Activated CD4-positive, CD25-positive, alpha-beta regulatory T cell (primary cell): ENCODE results near the gene PRSS21.

Source experiments
- DNase-seq, 4 experiments: peaks; one replicate each; lab custom pipeline; 2025; lab: John Stamatoyannopoulos, UW

Gene PRSS21

DNA sequence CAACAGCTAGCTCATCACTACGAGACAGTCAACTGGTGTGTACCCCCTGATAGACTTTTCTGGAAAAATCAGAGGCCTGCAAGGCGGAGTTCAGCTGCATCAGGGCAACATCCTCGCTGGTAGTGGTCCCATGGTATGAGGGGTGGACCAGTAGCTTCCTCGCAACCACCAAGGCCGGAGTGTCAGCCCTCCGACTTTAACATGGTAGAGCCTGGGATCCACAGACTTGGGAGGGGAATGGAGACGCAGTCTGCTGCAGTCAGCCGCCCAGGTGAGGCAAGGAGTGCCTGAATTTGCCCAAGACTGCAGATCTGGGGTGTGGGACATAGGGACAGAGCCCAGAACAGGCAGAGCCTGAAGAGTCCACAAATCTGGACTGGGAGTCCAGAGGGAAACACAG lies 26.5 kb downstream of the PRSS21 start:
- DNase-seq = no peak

DNA sequence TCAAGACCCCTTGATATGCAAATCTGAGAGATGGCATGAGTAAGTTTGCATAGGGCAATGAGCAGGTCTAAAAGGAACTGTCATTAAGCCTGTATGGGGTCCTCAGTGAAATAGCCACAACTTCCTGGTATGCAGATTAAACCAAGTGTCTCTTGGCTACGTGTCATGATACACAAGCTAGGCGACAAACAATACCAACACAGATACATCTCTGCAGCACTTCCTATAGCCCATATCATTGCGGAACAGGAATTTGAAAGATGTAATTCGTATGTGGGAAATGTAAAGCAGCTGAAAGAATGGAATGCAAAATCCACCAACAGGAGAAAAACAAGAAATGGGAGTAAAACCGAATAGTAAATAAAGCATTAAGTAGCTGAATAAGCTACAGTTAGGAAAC lies 28.1 kb downstream of the PRSS21 start:
- no peak for DNase-seq

DNA sequence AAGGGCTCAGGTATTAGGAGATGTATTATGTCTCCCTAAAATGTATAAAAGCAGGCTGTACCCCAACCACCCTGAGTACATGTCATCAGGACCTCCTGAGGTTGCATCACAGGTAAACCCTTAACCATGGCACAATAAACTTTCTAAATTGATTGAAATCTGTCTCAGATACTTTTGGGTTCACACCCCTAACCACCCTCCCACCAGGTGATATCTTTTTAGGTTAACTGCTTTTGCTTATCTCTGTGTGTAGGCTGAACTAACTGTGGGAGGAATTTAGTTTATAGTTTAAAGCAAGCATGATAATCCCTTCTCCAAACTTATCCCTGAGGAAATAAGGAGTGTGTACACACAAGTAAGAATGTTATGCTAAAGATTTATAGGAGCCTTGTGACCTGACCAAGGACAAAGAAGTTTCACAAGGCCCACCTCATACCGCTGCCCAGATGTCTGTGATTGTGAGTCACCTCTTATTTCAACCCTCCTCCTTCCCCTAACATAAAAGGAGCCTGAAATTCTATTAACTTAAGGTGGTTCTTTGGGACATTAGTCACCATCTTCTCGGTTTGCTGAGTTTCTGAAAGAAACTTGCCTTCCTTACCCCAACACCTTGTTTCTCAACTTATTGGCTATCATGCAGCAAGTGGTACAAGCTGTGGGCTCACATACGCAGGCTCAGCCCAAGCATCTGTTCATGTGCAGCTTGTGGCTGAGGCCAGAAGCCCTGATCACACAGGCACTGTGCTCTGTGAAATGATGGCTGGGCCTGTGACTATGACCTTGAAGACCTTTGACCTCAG lies 29.7 kb downstream of the PRSS21 start:
- DNase-seq = no peak

DNA sequence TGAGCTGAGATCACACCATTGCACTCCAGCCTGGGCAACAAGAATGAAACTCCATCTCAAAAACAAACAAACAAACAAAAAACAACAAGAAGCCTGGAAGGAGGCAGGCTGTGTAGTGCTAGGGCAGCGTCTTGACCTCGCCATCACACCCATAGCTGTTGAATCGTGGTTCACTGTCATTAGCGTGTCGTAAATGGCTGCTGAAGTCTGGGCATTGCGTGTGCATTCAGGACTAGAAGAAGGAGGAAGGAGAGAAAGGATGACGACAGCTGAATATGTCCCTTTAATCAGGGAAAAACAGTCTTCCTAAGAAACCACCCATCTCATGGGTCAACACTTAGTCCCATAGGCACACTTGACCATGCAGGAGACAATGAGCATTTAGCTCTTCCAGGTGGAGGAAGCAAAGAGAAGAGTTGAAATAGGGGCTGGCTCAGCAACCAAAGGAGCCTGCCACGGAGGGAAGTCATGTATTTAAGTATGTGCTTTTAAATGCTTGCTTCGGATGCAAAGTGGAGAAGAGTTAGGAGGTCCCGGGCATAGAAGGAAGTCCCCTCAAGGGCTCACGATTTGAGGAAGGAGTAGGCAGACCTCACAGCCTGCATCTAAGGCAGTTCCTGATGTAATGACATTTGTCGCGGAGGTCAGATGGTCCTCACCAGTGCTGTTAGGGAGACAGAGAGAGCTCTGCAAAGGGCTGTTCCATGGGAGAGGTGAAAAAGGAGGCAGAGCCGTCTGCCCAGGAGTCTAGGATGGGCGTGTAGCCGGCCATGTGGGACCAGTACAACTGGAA lies 32.1 kb downstream of the PRSS21 start:
- no peak for DNase-seq

DNA sequence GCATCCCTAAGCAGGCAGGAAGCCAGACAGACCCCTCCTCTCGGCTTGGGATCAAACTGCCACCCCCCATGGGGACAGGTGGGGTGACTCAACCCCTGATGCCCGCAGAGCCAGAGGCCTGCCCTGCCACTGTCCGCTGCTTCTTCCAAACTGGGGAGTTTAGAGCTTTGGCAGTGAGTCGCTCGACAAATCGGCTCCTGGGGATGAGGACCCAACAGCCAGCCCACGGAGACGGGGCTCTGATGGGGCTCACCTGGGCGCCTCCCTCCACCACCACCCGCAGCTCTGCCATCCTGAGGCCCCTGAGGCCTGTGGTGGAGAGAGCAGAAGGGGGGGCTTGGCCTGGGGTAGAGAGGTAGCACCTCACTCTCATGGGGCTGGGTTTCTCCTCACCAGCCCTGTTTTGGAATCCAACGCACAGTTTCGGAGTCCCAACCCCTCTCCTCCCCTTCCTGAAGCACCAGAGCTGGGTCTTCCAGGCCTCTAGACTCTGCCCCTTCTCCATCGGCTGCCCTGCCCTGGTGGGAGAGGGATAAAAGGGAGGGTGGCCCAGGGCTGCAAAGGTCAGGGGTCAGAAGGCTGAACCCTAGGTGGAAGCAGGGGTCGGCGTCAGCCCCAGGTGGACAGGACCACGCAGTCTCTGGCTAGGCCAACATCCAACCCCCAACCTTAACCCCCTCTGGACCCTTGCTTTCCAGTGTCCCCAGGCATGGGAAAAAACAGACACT lies 35.1 kb downstream of the PRSS21 start:
- no peak for DNase-seq

DNA sequence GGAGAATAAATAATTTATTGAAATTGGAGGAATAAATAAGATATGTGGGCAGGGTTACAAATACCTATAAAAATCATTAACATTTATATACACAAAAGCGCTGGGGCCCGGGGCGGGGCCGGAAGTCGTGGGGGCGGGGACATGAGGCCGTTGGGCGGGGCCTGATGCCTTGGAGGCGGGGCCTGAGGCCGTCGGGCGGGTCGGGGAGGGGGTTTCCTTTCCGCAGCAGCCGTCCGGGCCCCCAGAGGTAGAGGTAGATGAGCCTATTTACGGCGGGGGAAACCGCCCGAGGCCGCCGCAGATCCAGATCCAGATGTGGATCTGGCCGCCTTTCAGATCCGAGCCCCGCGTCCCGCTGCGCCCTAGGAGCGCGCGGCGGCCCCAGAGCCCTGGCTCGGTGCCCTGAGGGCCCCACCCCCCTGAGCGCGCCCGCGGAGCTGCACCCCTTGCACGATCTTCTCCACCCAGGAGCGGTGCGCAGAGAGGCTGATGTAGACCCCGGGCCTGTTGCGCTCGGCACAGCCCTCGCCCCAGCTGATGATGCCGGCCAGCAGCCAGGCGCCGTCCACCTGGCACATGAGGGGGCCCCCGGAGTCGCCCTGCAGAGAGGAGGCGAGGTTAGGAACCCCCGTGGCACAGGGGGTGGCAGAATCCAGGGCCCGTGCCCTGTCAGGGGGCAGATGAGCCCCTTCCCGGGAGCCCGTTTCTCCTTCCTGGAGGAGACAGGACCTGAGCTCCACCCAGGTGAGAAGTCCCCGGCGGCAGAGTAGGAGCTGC lies 35.9 kb downstream of the PRSS21 start:
- no peak for DNase-seq

DNA sequence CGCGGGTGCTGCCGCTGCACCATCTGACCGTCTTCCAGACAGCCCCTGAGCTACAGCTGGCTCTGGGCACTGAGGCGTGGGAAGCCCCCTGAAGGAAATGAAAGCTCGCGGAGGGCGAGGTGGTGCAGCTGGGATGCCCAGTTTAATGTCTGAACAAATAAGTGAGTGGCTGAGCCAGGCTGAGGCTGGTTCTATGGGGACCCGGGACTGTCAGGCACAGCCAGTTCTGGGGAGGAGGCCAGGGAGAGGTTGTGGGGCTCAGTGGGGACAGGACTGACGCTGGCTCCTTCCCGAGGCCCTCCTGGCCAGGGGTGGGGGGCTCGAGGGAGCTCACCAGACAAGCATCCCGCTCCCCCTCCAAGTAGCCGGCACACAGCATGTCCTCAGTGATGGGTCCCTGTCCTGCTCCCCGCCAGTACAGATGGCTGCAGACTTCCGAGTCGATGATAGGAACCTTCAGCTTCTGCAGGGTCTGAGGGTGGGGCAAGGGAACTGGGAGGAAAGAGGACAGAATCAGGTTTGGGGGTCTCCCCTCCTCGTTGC lies 36.6 kb downstream of the PRSS21 start:
- no peak for DNase-seq

DNA sequence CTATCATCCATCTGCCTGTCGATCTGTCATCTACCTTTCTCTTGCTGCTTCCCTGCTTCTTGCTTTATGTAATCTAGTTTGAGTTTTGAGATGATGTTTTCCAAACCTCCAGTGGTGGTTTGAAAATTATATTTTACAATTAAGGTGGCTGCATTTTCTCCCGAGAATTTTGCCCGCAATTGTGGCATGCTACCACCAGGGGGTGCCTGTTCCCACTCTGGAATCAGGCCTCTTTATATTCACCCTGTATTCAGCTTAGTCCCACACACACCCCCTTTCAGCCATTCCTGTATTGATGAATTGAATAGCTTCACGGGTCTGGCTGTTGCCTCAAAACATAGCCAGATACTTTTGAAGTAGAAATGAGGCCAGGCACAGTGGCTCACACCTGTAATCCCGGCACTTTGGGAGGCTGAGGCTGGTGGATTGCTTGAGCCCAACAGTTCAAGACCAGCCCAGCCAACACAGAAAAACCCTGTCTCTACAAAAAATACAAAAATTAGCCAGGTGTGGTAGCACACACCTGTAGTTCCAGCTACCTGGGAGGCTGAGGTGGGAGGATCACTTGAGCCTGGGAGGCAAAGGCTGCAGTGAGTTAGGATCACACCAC lies 37.8 kb downstream of the PRSS21 start:
- no peak for DNase-seq

DNA sequence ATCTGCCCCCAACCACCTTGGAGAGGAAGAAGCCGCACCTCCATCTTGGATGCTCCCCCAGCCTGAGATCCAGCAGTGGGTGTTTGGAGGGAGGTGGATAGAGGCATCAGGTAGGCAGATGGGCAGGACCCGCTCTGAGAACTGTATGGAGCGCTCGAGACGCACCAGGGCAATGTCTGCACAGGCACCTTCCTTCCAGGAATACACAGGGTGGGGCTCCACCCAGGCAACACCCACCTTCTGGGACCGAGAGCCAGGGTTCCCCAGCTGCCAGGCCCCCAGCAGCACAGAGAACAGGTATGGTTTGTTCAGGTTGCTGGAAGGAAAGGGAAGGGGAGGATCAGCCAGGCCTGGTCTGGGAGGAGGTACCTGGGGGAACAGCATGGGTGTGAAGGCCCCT lies 38.5 kb downstream of the PRSS21 start:
- DNase-seq = no peak

DNA sequence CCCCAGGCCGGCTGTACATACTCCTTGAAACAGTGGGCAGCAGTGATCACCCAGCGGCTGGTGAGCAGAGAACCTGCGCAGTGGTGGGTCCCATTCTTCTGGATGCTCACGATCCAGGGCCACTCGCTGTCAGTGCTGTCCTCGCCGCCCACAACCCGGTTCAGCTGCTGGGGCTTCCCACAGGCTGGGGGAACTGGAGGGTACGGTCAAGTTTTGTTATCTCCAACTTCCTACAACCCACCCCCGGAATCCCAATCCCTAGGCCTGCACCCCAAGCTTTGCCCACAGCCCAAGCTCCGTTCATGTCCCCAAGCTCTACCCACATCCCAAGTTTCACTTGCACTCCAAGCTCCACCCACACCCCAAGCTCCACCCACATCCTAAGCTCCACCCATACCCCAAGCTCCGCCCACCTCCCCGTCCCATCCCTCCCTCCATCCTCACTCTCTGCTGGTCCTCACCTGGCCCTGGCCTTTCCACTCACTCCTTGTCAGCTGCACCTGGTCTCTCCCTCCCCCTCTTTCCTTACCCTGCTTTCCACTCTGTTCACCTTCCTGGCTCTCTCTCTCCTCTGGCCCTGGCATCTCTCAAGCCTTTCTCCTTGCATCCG lies 39.1 kb downstream of the PRSS21 start:
- no peak for DNase-seq

DNA sequence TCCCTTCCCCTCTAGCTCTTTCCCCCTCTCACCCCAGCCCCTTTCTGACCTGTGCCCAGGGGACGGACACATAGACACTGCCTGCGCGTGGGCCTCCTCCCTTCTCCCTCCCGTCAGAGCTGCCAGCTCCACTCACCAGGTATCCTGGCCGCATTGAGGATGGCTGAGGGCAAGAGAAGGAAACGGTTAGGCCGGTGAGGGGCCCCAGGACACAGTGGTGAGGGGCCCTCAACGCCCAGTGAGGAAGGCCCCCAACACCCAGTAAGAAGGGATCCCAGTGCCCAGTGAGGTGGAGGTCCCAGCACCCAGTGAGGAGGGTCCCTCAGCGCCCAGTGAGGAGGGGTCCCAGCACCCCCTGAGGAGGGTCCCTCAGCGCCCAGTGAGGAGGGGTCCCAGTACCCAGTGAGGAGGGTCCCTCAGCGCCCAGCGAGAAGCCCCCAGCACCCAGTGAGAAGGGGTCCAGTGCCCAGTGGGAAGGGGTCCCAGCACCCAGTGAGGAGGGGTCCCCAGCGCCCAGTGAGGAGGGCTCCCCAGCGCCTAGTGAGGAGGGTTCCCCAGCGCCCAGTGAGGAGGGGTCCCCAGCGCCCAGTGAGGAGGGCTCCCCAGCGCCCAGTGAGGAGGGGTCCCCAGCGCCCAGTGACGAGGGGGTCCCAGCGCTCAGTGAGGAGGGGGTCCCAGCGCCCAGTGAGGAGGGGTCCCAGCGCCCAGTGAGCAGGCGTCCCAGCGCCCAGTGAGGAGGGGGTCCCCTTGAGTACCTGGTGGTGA lies 39.8 kb downstream of the PRSS21 start:
- no peak for DNase-seq

DNA sequence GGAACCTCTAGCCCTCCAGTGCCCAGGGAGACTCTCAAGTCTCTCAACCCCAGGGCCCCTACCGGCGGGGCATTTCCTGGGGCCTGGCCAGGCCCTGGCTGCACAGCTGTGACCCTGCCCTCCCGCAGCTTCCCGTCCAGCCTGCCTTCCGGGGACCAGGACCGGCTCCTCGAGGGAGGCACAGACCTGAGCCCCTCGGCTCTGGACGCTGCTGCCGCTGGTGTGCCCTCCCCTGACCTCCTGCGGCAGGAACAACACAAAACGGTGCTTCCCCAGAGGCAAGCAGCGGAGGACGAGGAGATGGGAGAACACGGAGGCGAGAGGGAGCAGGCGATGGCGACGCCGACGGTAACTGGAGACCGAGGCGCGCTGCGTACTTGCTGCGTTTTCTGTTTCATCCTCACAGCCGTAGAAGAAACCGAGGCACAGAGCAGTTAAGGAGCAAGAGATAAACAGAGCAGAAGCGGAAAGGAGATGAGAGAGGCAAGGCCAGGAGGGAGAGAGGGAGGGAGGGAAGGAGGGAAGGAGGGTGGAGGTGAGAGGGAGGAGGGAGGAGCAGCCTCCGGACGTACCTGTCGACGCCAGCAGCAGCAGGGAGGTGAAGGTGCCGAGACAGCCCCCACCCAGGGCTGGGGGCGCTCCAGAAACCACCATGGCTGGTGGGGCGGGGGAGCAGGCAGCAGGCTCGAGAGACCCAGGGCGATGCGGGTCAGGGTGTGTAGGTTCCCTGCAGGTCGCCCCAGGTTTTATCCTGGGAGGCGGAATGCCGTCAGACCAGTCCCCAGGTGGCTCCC lies 40.6 kb downstream of the PRSS21 start, which contains the start of gene PRSS22:
Gene PRSS22, minus strand, starts transcription at position 720 of the 794 bp plus-strand sequence. Its CDS starts 66 bp downstream, at position 654.
- DNase-seq = no peak

DNA sequence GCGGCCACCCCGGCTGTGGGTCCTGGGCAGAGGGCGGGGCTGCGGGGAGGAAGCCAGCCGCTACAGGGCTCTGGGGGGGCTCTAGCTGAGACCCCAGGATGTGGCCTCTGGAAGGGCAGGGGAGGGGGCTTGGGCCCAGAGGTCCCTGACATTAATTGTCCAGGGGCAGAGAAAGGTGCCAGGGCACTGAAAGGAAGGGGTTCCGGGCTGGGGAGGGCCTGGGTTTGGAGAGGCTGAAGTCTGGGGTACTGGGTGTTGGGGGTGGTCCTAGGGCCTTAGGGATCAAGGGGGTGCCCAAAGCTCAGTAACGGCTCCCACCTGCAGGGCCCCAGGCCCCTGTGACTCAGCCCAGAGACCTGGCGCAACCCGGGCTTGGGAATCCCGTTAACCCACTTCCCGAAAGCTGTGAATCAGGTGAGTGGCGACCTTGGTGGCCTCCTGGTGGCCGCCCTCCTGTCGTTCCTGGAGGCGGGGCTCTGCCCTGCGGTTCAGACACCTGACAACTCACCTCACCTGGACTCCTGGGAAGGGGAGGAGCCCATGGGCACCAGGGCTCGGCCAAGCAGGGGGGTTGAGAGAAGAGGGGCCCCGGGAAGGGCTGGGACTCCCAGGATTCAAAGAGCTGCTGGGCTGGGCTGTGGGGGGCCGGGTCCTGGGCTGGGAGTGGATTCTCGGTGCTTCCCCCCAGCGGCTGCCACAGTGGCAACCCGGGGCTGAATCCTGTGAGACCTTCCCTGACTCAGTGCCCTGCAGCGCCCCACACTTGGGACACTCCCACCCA lies 41.4 kb downstream of the PRSS21 start:
- no peak for DNase-seq

DNA sequence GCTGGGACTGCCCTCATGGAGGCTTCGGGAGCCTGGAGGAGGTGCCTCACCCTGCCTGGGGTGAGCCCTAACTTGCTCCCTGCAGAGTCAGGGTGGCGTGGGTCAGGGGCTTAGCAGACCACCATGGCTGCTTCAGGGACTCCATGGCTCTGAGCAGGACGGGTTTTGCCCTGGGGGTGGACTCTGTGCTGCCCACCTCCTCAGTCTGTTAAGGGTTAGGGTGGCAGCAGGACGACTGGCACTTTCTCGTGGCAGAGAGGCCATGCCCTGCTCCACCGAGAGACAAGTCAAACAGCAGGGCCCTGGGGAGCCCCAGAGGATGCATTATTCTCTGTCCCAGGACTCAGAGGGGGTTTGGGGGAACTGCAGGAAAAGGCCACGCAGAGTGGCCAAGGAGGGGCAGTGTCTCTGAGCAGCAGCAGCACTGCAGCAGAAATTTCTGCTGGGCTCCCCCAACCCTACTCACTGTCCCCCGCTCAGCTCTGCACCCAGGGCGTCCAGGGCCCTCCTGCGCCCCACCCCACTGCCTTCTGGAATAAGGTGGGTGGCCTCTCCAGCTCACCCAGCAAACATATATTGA lies 42.7 kb downstream of the PRSS21 start:
- DNase-seq = no peak

DNA sequence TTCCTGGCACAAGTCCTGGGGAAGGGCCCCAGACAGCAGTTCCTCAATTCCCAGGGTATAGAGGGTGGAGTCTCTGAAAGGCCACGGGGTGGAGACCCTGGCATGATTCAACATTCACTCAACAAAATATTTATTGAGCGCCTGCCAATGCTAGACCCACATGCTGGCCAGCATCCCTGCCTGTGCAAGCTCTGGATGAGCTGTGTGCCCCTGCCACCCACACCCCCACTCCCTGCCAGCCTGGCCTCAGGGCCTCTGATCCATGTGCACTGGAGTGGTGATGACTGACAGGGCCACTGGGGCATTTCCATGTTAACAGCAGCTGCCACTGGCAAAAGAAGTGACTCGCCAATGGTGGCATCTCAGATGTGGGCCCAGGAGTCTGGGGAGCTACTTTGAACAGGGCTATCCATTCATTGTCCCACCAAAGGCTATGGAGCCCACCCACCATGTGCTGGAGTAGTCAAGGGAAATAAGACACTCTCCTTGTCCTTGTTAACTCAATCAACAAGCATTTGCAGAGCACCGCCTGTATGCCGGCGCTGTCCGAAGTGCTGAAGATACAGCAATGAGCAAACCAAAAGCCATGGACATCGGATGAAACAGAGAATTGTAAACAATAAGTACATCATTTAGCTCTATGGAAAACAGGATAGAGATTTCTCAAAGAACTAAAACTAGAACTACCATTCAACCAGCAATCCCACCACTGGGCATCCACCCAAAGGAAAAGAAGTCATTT lies 44.0 kb downstream of the PRSS21 start:
- no peak for DNase-seq

DNA sequence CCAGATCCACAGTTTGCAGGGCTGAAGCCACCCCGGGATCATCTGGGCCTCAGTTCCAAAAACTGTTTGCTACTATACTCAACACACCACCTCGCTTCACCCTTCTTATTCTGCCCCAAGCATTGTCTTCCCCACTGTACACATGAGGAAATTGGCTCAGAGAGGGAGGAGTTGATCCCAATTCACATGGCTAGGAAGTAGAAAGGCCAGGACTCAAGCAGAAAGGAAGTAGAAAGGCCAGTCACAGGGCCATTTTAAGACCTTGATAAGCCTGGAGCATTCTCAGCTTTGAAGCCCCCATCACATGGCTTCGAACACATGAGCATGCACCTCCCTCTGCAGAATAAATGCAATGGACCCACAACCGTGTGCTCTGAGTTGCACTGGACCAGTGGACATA lies 48.6 kb downstream of the PRSS21 start:
- no peak for DNase-seq

DNA sequence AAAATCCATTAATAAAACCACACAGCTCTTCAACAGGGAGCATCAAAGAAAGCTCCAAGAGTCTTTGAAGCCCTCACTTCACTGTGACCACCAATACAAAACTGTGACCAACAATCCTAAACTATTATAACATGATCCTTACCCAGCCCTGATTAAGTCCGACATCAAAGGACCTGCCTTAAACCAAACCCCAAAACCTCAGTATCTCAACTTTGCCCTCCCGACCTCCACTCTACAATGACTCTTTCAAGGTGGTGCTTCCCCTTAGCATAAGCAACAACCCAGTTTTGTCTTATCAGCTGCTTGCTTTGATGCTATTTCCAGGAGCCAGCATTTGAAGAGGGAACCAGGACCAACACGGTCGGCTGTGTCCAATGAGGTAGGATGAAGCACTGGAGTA lies 49.4 kb downstream of the PRSS21 start:
- DNase-seq = no peak
